Cardiac fibroblast (primary cell): Measurements from ENCODE around the gene FGF2.

ENCODE experiments used
- DNase-seq, 2 donors: peaks; one replicate each; pipeline versions ENCODE4 v3.0.0 to v3.0.0-alpha.2; 2010; ENCODE audit warnings: low read depth in 2 of 2
- H3K4me3 ChIP-seq, 2 donors: replicated peaks in 1 of 2; 1 replicate in 1 of 2; 2 replicates in 1 of 2; pipeline ENCODE4 v1.5.1; 2011; ENCODE audit warnings: low read depth in 2 of 2, low read length in 2 of 2, mild to moderate bottlenecking in 2 of 2, moderate library complexity in 1 of 2
- TF ChIP-seq, protein P1 (sequence below): IDR thresholded peaks from one replicate; pipeline ENCODE4 v1.5.1; 2011; ENCODE audit warnings: low read depth, mild to moderate bottlenecking, low read length, inconsistent platforms

Gene FGF2

DNA sequence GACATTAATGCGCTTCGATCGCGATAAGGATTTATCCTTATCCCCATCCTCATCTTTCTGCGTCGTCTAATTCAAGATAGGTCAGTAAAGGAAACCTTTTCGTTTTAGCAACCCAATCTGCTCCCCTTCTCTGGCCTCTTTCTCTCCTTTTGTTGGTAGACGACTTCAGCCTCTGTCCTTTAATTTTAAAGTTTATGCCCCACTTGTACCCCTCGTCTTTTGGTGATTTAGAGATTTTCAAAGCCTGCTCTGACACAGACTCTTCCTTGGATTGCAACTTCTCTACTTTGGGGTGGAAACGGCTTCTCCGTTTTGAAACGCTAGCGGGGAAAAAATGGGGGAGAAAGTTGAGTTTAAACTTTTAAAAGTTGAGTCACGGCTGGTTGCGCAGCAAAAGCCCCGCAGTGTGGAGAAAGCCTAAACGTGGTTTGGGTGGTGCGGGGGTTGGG is 528 bp upstream of the FGF2 start:
- peak in 1 of 2 donors; percentile 64 for DNase-seq
- TF ChIP-seq, protein P1, sequence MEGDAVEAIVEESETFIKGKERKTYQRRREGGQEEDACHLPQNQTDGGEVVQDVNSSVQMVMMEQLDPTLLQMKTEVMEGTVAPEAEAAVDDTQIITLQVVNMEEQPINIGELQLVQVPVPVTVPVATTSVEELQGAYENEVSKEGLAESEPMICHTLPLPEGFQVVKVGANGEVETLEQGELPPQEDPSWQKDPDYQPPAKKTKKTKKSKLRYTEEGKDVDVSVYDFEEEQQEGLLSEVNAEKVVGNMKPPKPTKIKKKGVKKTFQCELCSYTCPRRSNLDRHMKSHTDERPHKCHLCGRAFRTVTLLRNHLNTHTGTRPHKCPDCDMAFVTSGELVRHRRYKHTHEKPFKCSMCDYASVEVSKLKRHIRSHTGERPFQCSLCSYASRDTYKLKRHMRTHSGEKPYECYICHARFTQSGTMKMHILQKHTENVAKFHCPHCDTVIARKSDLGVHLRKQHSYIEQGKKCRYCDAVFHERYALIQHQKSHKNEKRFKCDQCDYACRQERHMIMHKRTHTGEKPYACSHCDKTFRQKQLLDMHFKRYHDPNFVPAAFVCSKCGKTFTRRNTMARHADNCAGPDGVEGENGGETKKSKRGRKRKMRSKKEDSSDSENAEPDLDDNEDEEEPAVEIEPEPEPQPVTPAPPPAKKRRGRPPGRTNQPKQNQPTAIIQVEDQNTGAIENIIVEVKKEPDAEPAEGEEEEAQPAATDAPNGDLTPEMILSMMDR = no peak
- peak overlapping the region; percentile 67 to 86 for H3K4me3 ChIP-seq

GRCh38 chr4:122827258-122827878 is 737 bp downstream of the FGF2 start:
- peak overlapping the region; percentile 86 to 94 for H3K4me3 ChIP-seq
- TF ChIP-seq, protein P1 = peak; percentile 4
- DNase-seq = peak; percentile 56 to 61

DNA sequence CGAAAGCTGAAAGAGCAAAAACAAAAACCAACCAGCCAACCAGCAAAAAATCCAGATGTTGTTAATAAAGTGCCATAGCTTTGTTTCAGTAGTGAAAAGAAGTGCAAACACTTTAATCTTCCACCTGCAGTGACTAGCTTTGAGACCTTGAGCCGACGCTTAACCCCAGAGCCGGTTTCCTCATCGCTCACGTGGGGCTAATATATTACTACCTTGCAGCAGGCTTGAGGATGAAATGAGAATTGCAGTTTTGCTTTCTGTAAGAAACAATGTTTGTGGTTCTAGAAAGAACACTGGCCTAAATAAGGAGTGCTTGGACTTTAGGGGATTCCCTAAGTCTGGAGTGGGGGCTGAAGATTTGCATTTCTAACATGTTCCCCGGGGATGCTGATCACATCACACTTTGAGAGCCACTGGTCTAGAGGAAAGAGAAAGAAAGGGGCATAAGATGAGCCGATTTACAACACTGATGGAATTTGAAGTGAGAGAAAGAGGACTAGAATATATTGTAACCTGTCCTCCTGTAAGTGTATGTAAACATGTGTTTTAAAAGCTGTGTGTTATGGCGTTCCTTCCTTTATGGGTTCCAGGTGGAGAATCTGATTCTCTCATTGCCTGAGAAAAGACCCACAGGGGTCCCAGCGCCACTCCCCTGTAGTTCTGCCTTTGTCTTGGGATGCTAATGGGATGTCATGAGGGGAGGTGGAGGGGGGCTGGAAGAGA is 1.4 kb downstream of the FGF2 start:
- peak; percentile 69 to 82 for DNase-seq
- TF ChIP-seq, protein P1 = peak; percentile 20
- peak overlapping the region; percentile 86 to 94 for H3K4me3 ChIP-seq

GRCh38 chr4:122830426-122831095 is 3.9 kb downstream of the FGF2 start:
- DNase-seq = peak in 1 of 2 donors; percentile 65
- H3K4me3 ChIP-seq = peak overlapping the region in 1 of 2 donors; percentile 13
- TF ChIP-seq, protein P1 = no peak

GRCh38 chr4:122831515-122832196 is 5.0 kb downstream of the FGF2 start:
- TF ChIP-seq, protein P1 = no peak
- H3K4me3 ChIP-seq = no peak overlapping the region
- peak in 1 of 2 donors; percentile 64 for DNase-seq

DNA sequence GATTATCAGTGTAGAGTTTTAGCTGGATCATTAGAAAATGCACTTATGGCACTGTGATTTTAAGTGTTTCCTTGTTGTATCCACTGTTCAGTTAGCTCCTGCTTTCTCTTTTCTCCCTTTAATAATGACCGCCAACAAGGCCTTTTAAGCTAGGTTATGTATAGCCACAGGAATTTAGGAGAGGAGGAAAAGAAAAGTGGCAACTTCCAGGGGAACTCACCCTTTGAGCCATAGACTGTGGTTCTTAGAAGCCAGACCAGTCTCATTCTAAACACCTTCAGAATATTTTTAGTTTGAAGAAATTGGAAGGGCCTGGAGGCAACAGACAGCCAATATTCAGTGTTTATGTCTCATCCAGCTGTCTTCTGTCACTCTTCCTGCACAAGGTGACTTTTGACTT is 6.1 kb downstream of the FGF2 start:
- TF ChIP-seq, protein P1 = no peak
- no peak overlapping the region for H3K4me3 ChIP-seq
- no peak for DNase-seq
